ENCODE measurements around the gene CDH23. TPM values are rescaled to one million over a fixed set of nuclear protein-coding genes. Genes with fewer than 3 reads are reported as not detected.

CDH23 gene
- total and polyA plus RNA-seq, 2 of the 8 experiments (the other 6 are each of a cell fraction or from before 2014, with no cell fraction given) = 1.9 to 4.9 TPM

DNA sequence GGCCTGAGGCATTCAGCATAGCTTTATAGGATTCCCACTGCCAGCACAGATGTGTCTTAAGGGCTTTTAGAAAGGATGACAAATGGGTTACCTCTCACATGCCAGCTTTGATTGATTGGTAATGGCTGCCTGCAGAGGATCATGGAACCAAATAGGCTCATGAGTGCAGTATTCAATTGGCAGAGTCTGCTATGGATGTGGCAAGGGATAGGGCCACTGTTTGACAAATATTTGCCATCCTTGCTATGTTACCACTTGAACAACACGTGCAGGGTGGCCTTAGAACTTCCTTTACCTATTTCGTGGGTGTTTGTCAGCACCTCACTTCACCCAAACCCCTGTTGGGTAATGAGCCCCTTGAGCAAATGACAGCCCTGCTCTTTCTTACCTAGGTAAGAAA, 183.7 kb downstream of the CDH23 start:
- WGBS, 2 experiments (ENCODE audit: extremely low coverage in 1 of 2, insufficient coverage in 1 of 2, insufficient read length in 1 of 2, insufficient replicate concordance in 2 of 2, low coverage in 1 of 2, low lambda C conversion rate in 2 of 2, missing lambda C conversion rate in 1 of 2) = 70% methylated on average over 2 of the region's 2 CpGs; no CpG with 5 or more reads in 1 of the 2 experiments
- POLR2A ChIA-PET (ENCODE audit: partially characterized antibody) = no interaction called here

More for the DNA sequence above, 183.7 kb downstream of the CDH23 start:
- H3K56ac ChIP-seq (replicated peaks; ENCODE audit: insufficient read length, low read depth, low read length) = no peak overlapping the region
- no peaks in the 10 kb centered on the region for H3K79me1 ChIP-seq (ENCODE audit: low read depth, low read length)
- no peak overlapping the region for H2BK15ac ChIP-seq (ENCODE audit: low read length)
- no peaks in the 10 kb centered on the region for H3K27me3 ChIP-seq (replicated peaks in 1 of 4; ENCODE audit: control insufficient read depth in 3 of 4, extremely low read depth in 1 of 4, insufficient read depth in 3 of 4, low read length in 3 of 4)
- H3K4me1 ChIP-seq (replicated peaks in 1 of 4; ENCODE audit: control insufficient read depth in 3 of 4, insufficient read depth in 4 of 4, low read length in 3 of 4) = peaks cover 0 to 16% (median 12%) of the 10 kb centered on the region in 4 experiments; a peak in 6 of 7 replicates
- no peak overlapping the region for H3K27ac ChIP-seq (ENCODE audit: low read depth, low read length)
- no peaks in the 10 kb centered on the region for H3K36me3 ChIP-seq (ENCODE audit: control insufficient read depth in 2 of 4, insufficient read depth in 4 of 4, low read length in 3 of 4)
- H3K23me2 ChIP-seq (ENCODE audit: low read depth, low read length) = no peaks in the 10 kb centered on the region
- H3K14ac ChIP-seq (ENCODE audit: insufficient read length) = no peak overlapping the region
- no peak overlapping the region for H4K8ac ChIP-seq (ENCODE audit: extremely low read depth, insufficient read depth, low read length)
- H3K4me2 ChIP-seq (ENCODE audit: insufficient read depth in 1 of 2, low read depth in 2 of 2, low read length in 2 of 2) = no peak overlapping the region
- no peak overlapping the region for H3K9ac ChIP-seq (replicated peaks in 1 of 4; ENCODE audit: extremely low read depth in 1 of 4, low read depth in 3 of 4, low read length in 3 of 4)
- no peak overlapping the region for H2AFZ ChIP-seq (ENCODE audit: low read length)
- H3K4ac ChIP-seq (replicated peaks; ENCODE audit: insufficient read length, low read depth, low read length) = no peak overlapping the region
- H2BK12ac ChIP-seq (ENCODE audit: low read depth, low read length) = no peak overlapping the region
- H4K5ac ChIP-seq (ENCODE audit: insufficient read length, low read depth, low read length) = no peak overlapping the region
- FAIRE-seq = no peak
- no peak for TF ChIP-seq SIRT6 (IDR thresholded peaks at IDR 0.05; ENCODE audit: low read length)
- H3K18ac ChIP-seq (ENCODE audit: extremely low read depth, low read length) = no peak overlapping the region
- no peak overlapping the region for H2BK20ac ChIP-seq (ENCODE audit: low read length)
- H2BK120ac ChIP-seq (replicated peaks; ENCODE audit: low read depth, low read length) = no peak overlapping the region
- CTCF ChIA-PET (ENCODE audit: partially characterized antibody) = interaction anchor here (0.7 to 16.0 kb wide), 3 partner anchors 13 to 128 kb away, joined by 3 to 161 read pairs (median 3); no protein-coding TSS in a partner anchor
- no peak overlapping the region for H3K23ac ChIP-seq (ENCODE audit: insufficient read length)
- DNase-seq (ENCODE audit: low read depth in 1 of 2, low spot score in 2 of 2) = no peak
- H2BK5ac ChIP-seq (ENCODE audit: low read depth, low read length) = no peak overlapping the region
- H3K9me3 ChIP-seq (ENCODE audit: insufficient read depth in 2 of 2, low read depth in 1 of 2, low read length in 1 of 2) = no peaks in the 10 kb centered on the region
- no peaks in the 10 kb centered on the region for H4K20me1 ChIP-seq (replicated peaks in 1 of 2; ENCODE audit: control insufficient read depth in 1 of 2, insufficient read depth in 2 of 2, low read length in 2 of 2)
- no peak overlapping the region for H2AK5ac ChIP-seq (ENCODE audit: low read depth, low read length)
- no peak overlapping the region for H4K91ac ChIP-seq (replicated peaks; ENCODE audit: insufficient read length, low read length)
- no peak overlapping the region for H3K4me3 ChIP-seq (ENCODE audit: extremely low read depth in 1 of 4, insufficient read depth in 2 of 4, low read depth in 3 of 4, low read length in 4 of 4)
- H3K79me2 ChIP-seq (ENCODE audit: control insufficient read depth in 1 of 2, insufficient read depth in 2 of 2, low read length in 2 of 2) = no peaks in the 10 kb centered on the region
